GM21447 (cell line): ENCODE results near the gene QPCTL.
"Not testable (repeated sequence)": the region's sequence is repeated elsewhere in the genome, so short reads cannot be mapped to it uniquely, and the experiment has no call there.

ENCODE experiments used
- ATAC-seq: cut with Tn5 transposase; IDR thresholded peaks from one replicate; pipeline ENCODE4 v1.9.1; 2021; ENCODE audit not compliant: unreplicated experiment

QPCTL gene

DNA sequence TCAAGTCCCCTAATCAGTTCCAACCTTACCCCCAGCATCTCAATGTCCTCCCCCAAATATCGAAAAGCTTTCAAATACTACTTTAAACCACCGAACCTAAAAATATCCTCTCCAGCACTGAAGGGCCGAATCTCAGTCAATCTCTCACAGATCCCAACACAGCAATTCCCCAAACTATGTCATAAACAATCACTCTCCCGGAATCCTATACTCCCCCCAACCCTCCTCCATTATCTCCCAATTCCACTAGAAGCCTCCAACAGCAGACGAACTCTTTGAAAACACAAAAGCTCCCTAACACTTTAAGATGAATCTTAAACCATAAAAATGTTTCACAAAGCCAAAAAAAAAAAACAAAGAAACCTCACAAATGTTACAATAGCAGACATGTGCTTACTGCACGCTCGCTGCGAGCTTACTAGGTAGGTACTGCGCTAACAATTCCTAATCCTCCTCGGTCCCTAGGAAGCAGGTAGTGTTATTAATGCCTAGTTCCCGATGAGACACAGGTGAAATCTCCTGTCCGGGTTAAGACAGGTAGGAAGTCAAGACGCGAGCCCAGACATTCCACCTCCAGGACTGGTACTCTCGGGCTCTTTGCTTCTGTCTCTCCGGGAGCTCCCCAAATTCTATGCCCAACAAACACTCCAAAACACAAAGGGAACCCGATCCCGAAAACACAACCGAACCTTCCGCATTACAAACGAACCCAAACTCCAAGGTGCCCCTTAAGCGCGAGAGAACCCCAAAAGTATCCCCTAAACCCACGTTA lies 24.1 kb downstream of the QPCTL start:
- ATAC-seq = no peak

DNA sequence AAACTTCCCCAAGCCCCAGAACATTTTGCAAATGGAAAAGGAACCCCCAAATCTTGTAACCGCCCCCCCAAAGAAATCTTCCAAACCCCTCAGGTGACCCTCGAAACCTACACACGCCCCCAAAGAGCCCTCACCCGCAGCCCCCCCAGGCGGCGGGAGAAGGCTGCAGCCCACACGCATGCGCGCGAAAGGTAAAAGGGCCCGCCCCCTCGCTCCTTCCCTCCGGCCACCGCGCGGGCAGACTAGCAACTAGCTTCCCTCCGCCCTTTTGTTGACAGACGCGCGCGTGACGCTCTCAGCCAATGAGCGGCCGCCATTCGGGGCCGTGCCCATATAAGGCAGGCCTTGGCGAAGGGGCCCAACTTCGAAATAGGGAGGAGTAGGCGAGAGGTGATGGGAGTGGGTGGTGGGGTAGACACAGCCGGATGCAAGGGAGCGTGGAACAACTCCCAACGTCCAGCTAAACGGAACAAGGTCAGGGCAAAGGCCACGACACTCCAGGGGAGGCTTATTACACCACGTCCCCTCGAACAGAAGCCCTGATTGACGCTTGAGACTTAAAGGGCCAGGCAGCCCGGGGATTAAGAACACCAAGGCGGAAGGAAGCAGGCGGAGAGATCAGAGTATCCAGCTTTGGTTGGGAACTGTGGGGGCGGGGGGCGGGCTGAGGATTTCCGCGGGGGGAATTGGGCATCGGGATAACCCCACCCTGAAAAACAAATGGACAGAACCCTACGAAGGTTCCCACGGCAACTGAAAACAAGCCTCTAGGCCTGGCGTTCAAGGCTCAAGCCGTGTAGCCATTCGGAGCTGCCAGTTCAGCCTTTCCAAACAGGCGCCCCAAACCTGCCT lies 24.9 kb downstream of the QPCTL start:
- peak; percentile 95 for ATAC-seq

DNA sequence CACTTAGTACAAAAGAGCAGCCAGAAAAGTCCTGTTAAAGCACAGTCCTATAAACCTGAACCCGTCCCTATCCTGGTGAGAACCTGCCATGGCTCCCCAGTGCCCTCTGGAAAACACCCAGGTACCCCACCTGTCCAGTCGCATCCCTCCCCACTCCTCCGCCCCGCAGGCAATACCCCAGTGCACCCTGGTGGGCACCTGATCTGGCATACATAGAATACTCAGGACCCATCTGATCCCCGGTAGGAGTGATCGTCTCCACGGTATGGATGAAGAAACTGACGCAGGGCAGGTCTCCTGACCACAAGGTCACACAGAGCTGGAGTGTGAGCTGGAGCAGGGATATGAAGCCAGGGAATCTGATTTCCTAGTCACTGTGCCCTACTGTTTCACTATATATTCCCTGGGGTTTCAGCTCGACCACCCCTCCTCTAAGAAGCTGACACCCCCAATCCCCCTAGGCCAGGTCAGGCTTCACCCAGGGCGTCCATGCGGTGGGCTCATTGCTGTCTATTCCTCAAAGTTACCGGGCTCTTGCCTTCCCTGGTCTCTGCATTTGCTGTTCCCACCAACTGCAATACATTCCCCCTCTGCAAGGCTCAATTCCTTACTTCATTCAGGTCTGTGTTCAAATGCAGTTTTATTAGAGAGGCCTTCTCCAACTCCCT lies 25.7 kb downstream of the QPCTL start:
- no peak for ATAC-seq

GRCh38 chr19:45720065-45720464 lies 27.6 kb downstream of the QPCTL start:
- ATAC-seq = not testable (repeated sequence)

DNA sequence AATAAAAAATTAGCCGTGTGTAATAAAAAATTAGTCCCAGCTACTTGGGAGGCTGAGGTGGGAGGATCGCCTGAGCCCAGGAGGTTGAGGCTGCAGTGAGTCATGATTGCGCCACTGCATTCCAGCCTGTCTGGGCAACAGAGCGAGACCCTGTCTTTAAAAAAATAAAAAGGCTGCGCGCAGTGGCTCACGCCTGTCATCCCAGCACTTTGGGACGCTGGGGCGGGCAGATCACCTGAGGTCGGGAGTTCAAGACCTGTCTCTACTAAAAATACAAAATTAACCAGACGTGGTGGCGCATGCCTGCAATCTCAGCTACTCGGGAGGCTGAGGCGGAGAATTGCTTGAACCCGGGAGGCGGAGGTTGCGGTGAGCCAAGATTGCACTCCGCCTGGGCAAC lies 36.2 kb downstream of the QPCTL start:
- ATAC-seq = not testable (repeated sequence)

GRCh38 chr19:45729800-45730290 lies 37.4 kb downstream of the QPCTL start:
- no peak for ATAC-seq

DNA sequence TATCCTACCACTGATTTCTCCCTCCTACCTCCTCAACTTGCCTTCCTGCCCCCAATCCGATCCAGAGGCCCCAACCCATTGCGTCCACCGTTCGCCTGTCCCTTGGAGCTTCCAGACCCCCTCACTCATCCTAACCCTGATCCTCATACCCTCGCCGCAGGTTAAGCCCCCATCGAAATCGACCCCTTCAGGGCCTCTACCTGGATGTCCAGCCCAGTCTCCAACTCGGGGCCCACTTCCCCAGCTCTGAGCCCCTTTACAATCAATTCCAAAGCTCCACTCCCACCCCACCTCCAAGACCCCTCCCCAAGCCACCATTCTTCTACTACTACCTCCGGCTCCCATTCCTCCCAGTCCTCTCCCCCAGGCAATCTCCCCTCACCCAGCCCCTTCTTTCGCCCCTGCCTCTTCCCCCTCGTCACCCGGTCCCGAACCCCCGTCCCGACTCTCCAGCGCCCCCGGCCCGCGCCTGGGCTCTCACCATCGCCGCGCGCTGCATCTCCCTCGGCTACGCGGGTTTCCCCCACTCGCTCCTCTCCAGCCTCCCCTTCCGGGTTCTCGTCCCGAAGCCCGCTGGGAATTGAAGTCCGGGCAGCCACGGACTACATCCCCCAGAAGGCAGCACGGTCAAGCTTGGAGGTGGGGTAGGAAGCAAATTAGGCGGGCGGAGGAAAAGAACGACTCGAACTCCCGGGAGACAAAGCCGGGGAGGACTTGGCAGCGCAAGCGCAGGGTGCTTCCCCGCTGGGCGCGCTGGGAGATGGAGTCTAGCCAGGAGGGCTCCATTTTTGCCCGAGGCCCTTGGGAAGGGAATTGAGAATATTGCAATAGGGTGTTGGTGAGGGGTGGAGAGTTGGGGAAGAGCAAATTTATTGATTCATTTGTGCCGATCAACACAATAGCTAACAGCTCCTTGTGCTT lies 38.2 kb downstream of the QPCTL start, which contains the start of gene FBXO46:
TSS of gene FBXO46 (minus strand) at position 529 of the 921 bp plus-strand sequence. CDS start 17,401 bp downstream, outside the sequence.
- peak; percentile 92 for ATAC-seq

GRCh38 chr19:45733160-45733810 lies 40.8 kb downstream of the QPCTL start, which contains the start of gene MEIOSIN:
Gene MEIOSIN, plus strand, starts transcription at chr19:45733439. Its CDS starts 1,938 bp downstream, at chr19:45735377.
- ATAC-seq = no peak

GRCh38 chr19:45739498-45740439 lies 47.3 kb downstream of the QPCTL start:
- ATAC-seq = no peak

DNA sequence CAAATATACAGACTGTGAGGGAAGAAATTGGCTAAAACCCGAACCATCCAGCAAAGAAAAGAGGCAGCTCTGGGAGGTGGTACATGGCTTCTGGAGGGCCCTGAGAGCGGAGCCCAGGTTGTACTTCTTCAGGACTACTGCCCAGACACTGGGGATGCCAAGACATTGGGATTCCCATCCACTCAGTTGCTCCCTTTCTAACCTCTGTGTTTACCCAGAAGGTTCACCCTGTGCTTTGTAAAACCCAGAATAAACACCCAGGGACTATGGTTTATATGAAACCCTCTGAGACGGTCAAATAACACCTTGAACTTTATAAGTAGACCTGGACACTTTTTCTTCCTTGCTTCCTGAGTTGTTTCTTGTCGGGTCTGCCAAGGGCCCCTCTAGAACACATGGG lies 50.5 kb downstream of the QPCTL start:
- ATAC-seq = no peak

DNA sequence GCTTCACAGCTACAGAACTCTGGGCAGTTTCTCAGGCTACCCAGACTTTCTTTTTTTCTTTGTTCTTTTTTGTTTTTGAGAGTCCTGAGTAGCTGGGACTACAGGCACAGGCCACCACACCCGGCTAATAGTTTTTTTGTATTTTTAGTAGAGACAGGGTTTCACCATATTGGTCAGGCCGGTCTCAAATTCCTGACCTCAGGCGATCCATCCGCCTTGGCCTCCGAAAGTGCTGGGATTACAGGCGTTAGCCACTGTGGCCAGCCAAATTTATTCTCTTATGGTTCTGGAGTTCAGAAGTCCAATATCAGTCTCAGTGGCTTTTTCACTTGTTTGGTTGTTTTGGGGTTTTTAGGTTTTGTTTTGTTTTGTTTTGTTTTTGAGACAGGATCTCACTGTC lies 53.1 kb downstream of the QPCTL start:
- ATAC-seq = no peak

GRCh38 chr19:45746866-45747265 lies 54.4 kb downstream of the QPCTL start:
- ATAC-seq = no peak

DNA sequence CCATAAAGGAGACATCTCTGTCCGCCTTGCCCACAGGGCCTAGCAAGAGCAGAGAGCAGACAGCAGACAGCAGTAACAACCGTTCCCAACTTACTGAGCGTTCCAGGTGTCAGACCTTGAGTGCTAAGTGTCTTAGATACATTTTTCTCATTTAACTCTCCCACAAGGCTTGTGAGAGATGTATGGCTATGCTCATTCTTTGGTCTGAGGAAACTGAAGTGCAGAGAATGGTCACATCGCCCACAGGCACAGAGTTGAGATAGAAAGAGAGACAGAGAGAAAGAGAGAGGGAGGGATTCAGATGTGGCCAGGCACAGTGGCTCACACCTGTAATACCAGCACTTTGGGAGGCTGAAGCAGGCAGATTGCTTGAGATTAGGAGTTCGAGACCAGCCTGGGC lies 55.0 kb downstream of the QPCTL start:
- ATAC-seq = no peak

DNA sequence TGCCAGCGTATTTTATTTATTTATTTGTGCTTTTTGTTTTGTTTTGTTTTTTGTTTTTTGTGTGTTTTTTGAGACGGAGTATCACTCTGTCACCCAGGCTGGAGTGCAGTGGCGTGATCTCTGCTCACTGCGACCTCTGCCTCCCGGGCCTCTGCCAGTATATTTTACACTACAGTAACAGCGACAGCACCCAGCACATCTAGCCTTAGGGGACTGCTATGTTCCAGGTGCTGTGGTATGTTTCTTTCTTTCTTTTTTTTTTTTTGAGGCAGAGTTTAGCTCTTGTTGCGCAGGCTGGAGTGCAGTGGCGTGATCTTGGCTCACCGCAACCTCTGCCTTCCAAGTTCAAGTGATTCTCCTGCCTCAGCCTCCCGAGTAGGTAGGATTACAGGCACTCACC lies 59.0 kb downstream of the QPCTL start:
- not testable (repeated sequence) for ATAC-seq

DNA sequence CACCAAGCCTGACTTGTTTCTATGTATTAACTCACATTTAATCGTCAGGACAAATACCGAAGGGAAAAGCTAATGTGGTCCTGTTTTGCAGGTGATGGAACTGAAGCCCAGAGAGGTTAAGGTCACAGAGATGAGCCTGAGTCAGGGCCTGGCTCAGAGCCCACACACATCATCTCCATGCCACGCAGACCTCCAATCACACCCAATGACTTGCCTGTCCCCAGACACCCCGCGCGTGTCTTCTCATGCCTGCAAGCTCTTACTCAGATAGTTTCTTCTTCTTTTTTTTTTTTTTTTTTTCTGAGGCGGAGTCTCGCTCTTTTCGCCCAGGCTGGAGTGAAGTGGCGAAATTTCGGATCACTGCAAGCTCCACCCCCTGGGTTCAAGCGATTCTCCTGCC lies 60.2 kb downstream of the QPCTL start:
- no peak for ATAC-seq

DNA sequence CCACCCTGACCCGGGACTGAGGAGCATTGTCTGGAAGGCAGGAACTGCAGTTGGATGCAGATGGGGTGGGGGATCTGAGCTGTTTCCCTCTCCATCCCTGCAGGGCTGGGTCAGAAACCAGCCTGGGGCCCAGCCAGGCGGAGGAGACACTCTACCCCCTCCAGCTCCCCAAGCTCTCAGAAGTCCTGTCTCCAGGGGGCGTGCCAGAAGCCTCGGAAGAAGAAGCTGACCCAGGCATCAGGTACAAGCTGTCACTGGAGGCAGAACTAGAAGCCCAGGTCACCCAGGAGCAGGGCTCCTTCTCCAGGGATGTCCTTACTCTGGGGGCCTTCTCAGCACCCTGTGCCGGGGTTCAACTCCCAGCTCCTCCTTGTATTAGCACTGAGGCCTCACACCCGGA lies 61.1 kb downstream of the QPCTL start:
- ATAC-seq = no peak
